ENCODE data around the gene S100A14.

S100A14 gene

DNA sequence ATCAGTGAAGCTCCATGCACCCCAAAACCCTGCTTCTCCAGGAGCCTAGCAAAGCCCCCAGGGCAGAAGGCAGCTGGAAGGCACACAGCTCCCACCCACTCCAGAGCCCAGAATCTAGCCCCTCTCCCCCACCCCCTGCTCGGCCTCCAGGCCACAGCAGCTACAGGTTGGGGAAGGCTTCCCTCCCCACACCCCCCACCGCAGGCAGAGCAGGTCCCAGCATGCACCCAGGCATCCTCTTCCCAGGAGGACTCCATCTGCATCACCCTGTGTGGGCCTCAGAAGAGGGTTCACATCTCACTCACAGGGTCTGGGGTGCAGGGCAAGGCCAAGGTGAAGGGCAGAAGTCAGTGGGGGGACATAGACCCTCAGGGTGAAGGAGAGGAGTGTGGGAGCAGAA is 719 bp downstream of the S100A14 start:
- TF ChIP-seq ZFX (IDR thresholded peaks at IDR 0.05; ENCODE audit: borderline replicate concordance): no peak
- TF ChIP-seq, protein P1, sequence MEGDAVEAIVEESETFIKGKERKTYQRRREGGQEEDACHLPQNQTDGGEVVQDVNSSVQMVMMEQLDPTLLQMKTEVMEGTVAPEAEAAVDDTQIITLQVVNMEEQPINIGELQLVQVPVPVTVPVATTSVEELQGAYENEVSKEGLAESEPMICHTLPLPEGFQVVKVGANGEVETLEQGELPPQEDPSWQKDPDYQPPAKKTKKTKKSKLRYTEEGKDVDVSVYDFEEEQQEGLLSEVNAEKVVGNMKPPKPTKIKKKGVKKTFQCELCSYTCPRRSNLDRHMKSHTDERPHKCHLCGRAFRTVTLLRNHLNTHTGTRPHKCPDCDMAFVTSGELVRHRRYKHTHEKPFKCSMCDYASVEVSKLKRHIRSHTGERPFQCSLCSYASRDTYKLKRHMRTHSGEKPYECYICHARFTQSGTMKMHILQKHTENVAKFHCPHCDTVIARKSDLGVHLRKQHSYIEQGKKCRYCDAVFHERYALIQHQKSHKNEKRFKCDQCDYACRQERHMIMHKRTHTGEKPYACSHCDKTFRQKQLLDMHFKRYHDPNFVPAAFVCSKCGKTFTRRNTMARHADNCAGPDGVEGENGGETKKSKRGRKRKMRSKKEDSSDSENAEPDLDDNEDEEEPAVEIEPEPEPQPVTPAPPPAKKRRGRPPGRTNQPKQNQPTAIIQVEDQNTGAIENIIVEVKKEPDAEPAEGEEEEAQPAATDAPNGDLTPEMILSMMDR (IDR thresholded peaks at IDR 0.05): no peak
- H3K27ac ChIP-seq: no peak overlapping the region

DNA sequence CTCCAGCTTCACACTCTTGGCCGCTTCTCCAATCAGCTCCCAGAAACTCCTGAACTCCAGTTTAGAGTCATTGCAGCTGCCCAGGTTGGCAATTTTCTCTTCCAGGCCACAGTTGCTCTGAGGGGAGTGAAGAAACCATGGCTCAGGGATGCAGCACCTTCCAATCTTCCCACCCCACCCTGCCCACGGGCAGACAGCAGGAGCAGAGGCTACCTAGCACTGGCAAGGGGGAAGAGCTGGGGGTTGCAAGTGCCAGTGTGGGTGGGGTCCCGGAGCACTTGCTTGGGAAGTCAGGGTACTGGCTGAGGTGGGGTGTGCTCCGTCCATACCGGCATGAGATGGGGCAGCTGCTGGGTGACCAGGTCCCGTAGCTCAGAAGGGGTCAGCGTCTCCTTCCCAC is 1.2 kb downstream of the S100A14 start:
- no peak overlapping the region for H3K27ac ChIP-seq
- TF ChIP-seq, protein P1 (IDR thresholded peaks at IDR 0.05): no peak
- TF ChIP-seq ZFX (IDR thresholded peaks at IDR 0.05; ENCODE audit: borderline replicate concordance): no peak

DNA sequence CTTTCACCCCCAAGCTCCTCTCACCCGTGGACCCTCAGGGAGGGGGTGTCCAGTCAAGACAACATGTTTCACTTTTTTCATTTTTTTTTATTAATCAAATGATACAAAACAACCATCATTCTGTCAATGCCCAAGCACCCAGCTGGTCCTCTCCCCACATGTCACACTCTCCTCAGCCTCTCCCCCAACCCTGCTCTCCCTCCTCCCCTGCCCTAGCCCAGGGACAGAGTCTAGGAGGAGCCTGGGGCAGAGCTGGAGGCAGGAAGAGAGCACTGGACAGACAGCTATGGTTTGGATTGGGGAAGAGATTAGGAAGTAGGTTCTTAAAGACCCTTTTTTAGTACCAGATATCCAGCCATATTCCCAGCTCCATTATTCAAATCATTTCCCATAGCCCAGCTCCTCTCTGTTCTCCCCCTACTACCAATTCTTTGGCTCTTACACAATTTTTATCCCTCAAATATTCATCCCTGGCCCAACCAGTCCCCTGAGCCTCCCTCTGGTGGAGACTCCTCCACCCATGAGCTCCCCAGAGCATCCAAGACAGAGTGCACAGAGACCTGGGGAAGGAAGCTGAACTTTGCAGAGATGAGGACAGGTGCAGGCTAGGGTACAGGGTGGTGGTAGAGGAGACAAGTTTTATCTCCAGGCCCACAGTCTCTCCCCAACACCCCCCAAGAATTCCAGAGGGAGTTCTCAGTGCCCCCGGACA is 1.8 kb downstream of the S100A14 start:
- TF ChIP-seq, protein P1 (IDR thresholded peaks at IDR 0.05): no peak
- TF ChIP-seq ZFX (IDR thresholded peaks at IDR 0.05; ENCODE audit: borderline replicate concordance): no peak
- H3K27ac ChIP-seq: no peak overlapping the region

DNA sequence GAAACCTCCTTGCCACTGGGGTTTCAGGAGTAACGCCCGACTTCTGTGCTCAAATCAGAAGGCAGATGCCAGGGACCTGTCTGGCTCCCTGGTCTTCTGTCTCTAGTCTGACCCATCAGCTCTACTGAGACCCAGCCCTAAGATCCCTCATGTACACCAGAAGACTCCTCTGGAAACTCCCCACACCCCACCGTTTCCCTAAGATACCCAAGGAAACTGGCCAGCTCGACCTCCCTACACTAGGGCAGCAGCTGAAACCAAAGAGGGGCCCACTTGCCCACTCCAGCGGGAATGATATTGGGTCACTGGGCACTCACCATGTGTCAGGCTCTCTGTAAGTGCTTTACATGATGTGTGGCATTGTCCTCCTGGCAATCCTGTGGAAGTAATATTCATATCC is 2.7 kb downstream of the S100A14 start:
- TF ChIP-seq ZFX (IDR thresholded peaks at IDR 0.05; ENCODE audit: borderline replicate concordance): no peak
- TF ChIP-seq, protein P1 (IDR thresholded peaks at IDR 0.05): no peak
- H3K27ac ChIP-seq: no peak overlapping the region

GRCh38 chr1:153612755-153613331 is 3.3 kb downstream of the S100A14 start, which contains the start of gene S100A16:
Gene S100A16, minus strand, starts transcription at chr1:153613137. Its CDS starts 4,986 bp downstream, at chr1:153608151.
- no peak for TF ChIP-seq ZFX (IDR thresholded peaks at IDR 0.05; ENCODE audit: borderline replicate concordance)
- TF ChIP-seq, protein P1 (IDR thresholded peaks at IDR 0.05): no peak
- no peak within 1 kb of the TSS for H3K27ac ChIP-seq

GRCh38 chr1:153612111-153612754 is 3.9 kb downstream of the S100A14 start:
- TF ChIP-seq, protein P1 (IDR thresholded peaks at IDR 0.05): no peak
- no peak for TF ChIP-seq ZFX (IDR thresholded peaks at IDR 0.05; ENCODE audit: borderline replicate concordance)
- H3K27ac ChIP-seq: no peak overlapping the region

GRCh38 chr1:153611356-153611755 is 4.8 kb downstream of the S100A14 start:
- no peak overlapping the region for H3K27ac ChIP-seq
- TF ChIP-seq ZFX (IDR thresholded peaks at IDR 0.05; ENCODE audit: borderline replicate concordance): no peak
- TF ChIP-seq, protein P1 (IDR thresholded peaks at IDR 0.05): no peak

All from 22Rv1 (cell line).